Stomach (tissue), 9 donors: ENCODE results near the gene TANC1. TPM values are rescaled to one million over a fixed set of nuclear protein-coding genes. Genes with fewer than 3 reads are reported as not detected.
A peak's percentile ranks its signal among the peaks of the same experiment; 100 is the strongest.
"Not testable (repeated sequence)": the region's sequence is repeated elsewhere in the genome, so short reads cannot be mapped to it uniquely, and the experiment has no call there.

Source experiments
- DNase-seq, 2 donors: peaks; one replicate each; pipeline versions ENCODE4 v3.0.0 to v3.0.0-alpha.2; 2013 to 2019
- H3K27ac ChIP-seq, 5 donors: fragments of 200-600 bp in 4 of 5; sonication (generic) in 4 of 5; one replicate each; pipeline ENCODE4 v1.5.1; 2013 to 2019; ENCODE audit warnings: mild to moderate bottlenecking in 1 of 5, moderate library complexity in 1 of 5
- H3K27me3 ChIP-seq, 3 donors: fragments of 200-600 bp; sonication (generic); one replicate each; pipeline ENCODE4 v1.5.1; 2017 to 2019; ENCODE audit warnings: mixed run types in 1 of 3
- H3K36me3 ChIP-seq, 4 donors: fragments of 200-600 bp; sonication (generic); 1 replicate in 3 of 4; 2 replicates in 1 of 4; pipeline ENCODE4 v1.5.1; 2016 to 2019
- H3K4me1 ChIP-seq, 4 donors: fragments of 200-600 bp; sonication (generic); one replicate each; pipeline ENCODE4 v1.5.1; 2016 to 2019
- H3K4me3 ChIP-seq, 4 donors: fragments of 200-600 bp; sonication (generic) in 3 of 4; one replicate each; pipeline ENCODE4 v1.5.1; 2016 to 2019; ENCODE audit warnings: mild to moderate bottlenecking in 1 of 4
- H3K9me3 ChIP-seq, 4 donors: fragments of 200-600 bp; sonication (generic); one replicate each; pipeline ENCODE4 v1.5.1; 2016 to 2019
- CTCF ChIP-seq, 7 experiments: fragments of 450-650 bp in 4 of 7; fragments of 200-600 bp in 3 of 7; sonication (generic) in 3 of 7; IDR thresholded peaks; one replicate each; pipeline ENCODE4 v1.5.1; 2016 to 2019; ENCODE audit warnings: antibody characterized with exemption in 7 of 7, control low read depth in 2 of 7, mild to moderate bottlenecking in 1 of 7
- EP300 ChIP-seq: sonication (generic); formaldehyde crosslinking; IDR thresholded peaks from one replicate; pipeline ENCODE4 v1.6.1; 2017; ENCODE audit warnings: antibody characterized with exemption
- POLR2A ChIP-seq, 4 donors: fragments of 450-650 bp; IDR thresholded peaks; one replicate each; pipeline ENCODE4 v1.6.1; 2016; ENCODE audit warnings: antibody characterized with exemption in 4 of 4, control low read depth in 2 of 4, mild to moderate bottlenecking in 1 of 4, moderate library complexity in 1 of 4
- POLR2AphosphoS5 ChIP-seq, 3 donors: sonication (generic); formaldehyde crosslinking; IDR thresholded peaks; one replicate each; pipeline ENCODE4 v1.6.1; 2016; ENCODE audit warnings: antibody characterized with exemption in 3 of 3
- WGBS, 5 donors: extraction: QIAGEN DNeasy Blood & Tissue Kit in 3 of 5; methylation state at CpG; one replicate each; pipeline versions ENCODE4 v1.1.5 to v1.1.7; 2013 to 2018; 5-methylcytosine and 5-hydroxymethylcytosine counted together
- intact Hi-C: fragments of 100-400 bp; cut with DNase I; formaldehyde crosslinking; loops from one replicate; pipeline ENCODE4 v1.15.1; 2023; ENCODE audit warnings: low total_unique reads
- polyA plus RNA-seq, 3 donors: library from polyadenylated mRNA; stranded (reverse); fragments of 200-250 nt; gene quantifications; one replicate each; pipeline ENCODE4 v1.2.3, GENCODE V29; 2013
- total RNA-seq, 5 donors: library from RNA; depleted of rRNA; stranded (reverse); fragments of >200 nt; gene quantifications; one replicate each; pipeline versions ENCODE4 v1.1.0 to v1.2.3, GENCODE V29; 2014 to 2016
- donor health status: healthy with polysubstance abuse.
- donor health status: Bipolar disorder and iron deficiency.
- donor health status: healthy.

Gene TANC1
- total and polyA plus RNA-seq, 8 donors, result 4.9 to 59.7 (median 37.7) TPM

- TF ChIP-seq POLR2AphosphoS5 (IDR thresholded peaks at IDR 0.05), result no peak
- TF ChIP-seq EP300, result no peak
- no peak for TF ChIP-seq CTCF (IDR thresholded peaks at IDR 0.05)
- no peak for TF ChIP-seq POLR2A (IDR thresholded peaks at IDR 0.05)
- Histone ChIP-seq H3K27me3 (no peaks in the 10 kb centered on the region), H3K4me3 (no peak overlapping the region), H3K27ac (no peak overlapping the region), H3K9me3 (no peaks in the 10 kb centered on the region), H3K36me3 (no peaks in the 10 kb centered on the region), H3K4me1 (peaks cover 0 to 44% (median 12%) of the 10 kb centered on the region in 4 donors)
- intact Hi-C loops, result no loop called here
- 75 to 91% (median 83%) methylated on average over 2 of the region's 2 CpGs for WGBS, 5 donors
- no peak for DNase-seq
Measured at GRCh38 chr2:159140070-159140769, 171.8 kb downstream of the TANC1 start.

- H3K9me3 ChIP-seq, H3K4me3 ChIP-seq, H3K27ac ChIP-seq, H3K27me3 ChIP-seq, DNase-seq, intact Hi-C loops, H3K36me3 ChIP-seq: not testable (repeated sequence)
- peak in 2 of 7 experiments; percentile 7 to 12 for TF ChIP-seq CTCF (IDR thresholded peaks at IDR 0.05)
- WGBS, 5 donors, result 92 to 99% (median 95%) methylated on average over 4 of the region's 4 CpGs
- H3K4me1 ChIP-seq, result peaks cover 0 to 38% (median 6%) of the 10 kb centered on the region in 4 donors
Measured at GRCh38 chr2:159140821-159141220, 172.4 kb downstream of the TANC1 start.

GRCh38 chr2:159144776-159145614, 176.6 kb downstream of the TANC1 start:
- 88 to 91% (median 89%) methylated on average over 9 of the region's 9 CpGs for WGBS, 5 donors
- TF ChIP-seq CTCF (IDR thresholded peaks at IDR 0.05), result no peak
- no peak for TF ChIP-seq EP300
- no peak for TF ChIP-seq POLR2AphosphoS5 (IDR thresholded peaks at IDR 0.05)
- TF ChIP-seq POLR2A (IDR thresholded peaks at IDR 0.05), result no peak
- intact Hi-C loops, result no loop called here
- no peak for DNase-seq
- Histone ChIP-seq H3K4me1 (peaks cover 1 to 31% (median 22%) of the 10 kb centered on the region in 4 donors), H3K9me3 (no peaks in the 10 kb centered on the region), H3K36me3 (no peaks in the 10 kb centered on the region), H3K27me3 (no peaks in the 10 kb centered on the region), H3K27ac (no peak overlapping the region), H3K4me3 (no peak overlapping the region)

- H3K4me3 ChIP-seq, result no peak overlapping the region
- no peak overlapping the region for H3K27ac ChIP-seq
- H3K27me3 ChIP-seq, result no peaks in the 10 kb centered on the region
- no peaks in the 10 kb centered on the region for H3K9me3 ChIP-seq
- H3K36me3 ChIP-seq, result peaks cover 0 to 1% (median 0%) of the 10 kb centered on the region in 4 donors
- DNase-seq, result no peak
- H3K4me1 ChIP-seq, result peaks cover 10 to 40% (median 30%) of the 10 kb centered on the region in 4 donors
- 91 to 100% (median 94%) methylated on average over 5 of the region's 5 CpGs for WGBS, 5 donors
- TF ChIP-seq POLR2AphosphoS5 (IDR thresholded peaks at IDR 0.05) (no peak), CTCF (IDR thresholded peaks at IDR 0.05) (no peak), POLR2A (IDR thresholded peaks at IDR 0.05) (no peak), EP300 (no peak)
- intact Hi-C loops, result no loop called here
Measured at GRCh38 chr2:159145745-159146354, 177.4 kb downstream of the TANC1 start.
